GM12891 (cell line): Measurements from ENCODE around the gene HEXB.
"Not testable (repeated sequence)": the region's sequence is repeated elsewhere in the genome, so short reads cannot be mapped to it uniquely, and the experiment has no call there.

ENCODE experiments used
- DNase-seq: peaks from one replicate; pipeline ENCODE4 v3.0.0; 2011; ENCODE audit warnings: low spot score; ENCODE audit not compliant: insufficient read length
- FAIRE-seq: peaks from 2 replicates; lab custom pipeline; 2011; peaks lifted over from hg19 to GRCh38; lab: Jason Lieb, UNC
- PAX5 ChIP-seq: IDR thresholded peaks from 2 replicates; pipeline ENCODE4 v1.6.1; 2011; ENCODE audit warnings: low read length, moderate library complexity, mild to moderate bottlenecking; ENCODE audit not compliant: insufficient read depth, severe bottlenecking
- POLR2A ChIP-seq: IDR thresholded peaks from 2 replicates; pipeline ENCODE4 v1.6.1; 2011; ENCODE audit warnings: low read depth, low read length, control low read depth
- POLR2AphosphoS5 ChIP-seq: IDR thresholded peaks from 2 replicates; pipeline ENCODE4 v1.6.1; 2011; ENCODE audit warnings: low read depth, low read length, control low read depth
- POU2F2 ChIP-seq: IDR thresholded peaks from 2 replicates; pipeline ENCODE4 v1.6.1; 2011; ENCODE audit warnings: low read depth, mild to moderate bottlenecking, control low read depth, low read length, moderate library complexity
- SPI1 ChIP-seq: IDR thresholded peaks from 2 replicates; pipeline ENCODE4 v1.6.1; 2011; ENCODE audit warnings: low read depth, low read length, control low read depth
- TAF1 ChIP-seq: IDR thresholded peaks from 2 replicates; pipeline ENCODE4 v1.6.1; 2011; ENCODE audit warnings: low read depth, low read length, control low read depth

HEXB gene

DNA sequence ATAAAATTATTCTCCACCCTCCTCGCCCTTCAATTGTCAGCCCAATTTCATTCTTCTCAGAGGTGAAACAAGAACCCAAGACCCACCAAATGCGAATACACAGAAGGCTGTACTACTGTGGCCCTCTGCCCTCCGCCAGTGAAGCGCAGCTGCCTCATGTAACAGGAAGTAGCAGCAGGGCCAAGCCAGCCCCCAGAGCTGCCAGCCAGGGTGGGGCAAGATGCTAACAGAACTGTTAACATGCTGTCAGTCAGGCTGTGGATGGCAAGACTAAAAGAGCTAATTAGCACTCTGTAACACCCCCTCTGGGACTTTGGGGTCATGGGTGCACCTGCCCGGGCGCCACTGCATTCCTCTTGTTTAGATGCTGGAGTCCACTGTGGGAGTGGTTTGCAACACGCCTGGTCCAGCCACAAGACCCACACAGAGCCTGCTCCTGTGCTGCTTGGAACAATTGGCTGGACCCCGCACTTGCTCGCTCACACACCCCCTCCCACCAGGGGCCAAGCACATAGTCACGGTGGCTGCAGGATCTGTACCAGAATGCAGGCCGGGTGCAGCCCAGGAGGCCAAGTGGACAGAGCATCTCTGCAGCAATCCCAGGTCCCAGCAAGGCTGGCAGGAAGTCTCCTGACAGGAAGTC, 14.5 kb upstream of the HEXB start:
- TF ChIP-seq PAX5 (no peak), POU2F2 (no peak), TAF1 (no peak), POLR2AphosphoS5 (no peak), SPI1 (no peak), POLR2A (no peak)

DNA sequence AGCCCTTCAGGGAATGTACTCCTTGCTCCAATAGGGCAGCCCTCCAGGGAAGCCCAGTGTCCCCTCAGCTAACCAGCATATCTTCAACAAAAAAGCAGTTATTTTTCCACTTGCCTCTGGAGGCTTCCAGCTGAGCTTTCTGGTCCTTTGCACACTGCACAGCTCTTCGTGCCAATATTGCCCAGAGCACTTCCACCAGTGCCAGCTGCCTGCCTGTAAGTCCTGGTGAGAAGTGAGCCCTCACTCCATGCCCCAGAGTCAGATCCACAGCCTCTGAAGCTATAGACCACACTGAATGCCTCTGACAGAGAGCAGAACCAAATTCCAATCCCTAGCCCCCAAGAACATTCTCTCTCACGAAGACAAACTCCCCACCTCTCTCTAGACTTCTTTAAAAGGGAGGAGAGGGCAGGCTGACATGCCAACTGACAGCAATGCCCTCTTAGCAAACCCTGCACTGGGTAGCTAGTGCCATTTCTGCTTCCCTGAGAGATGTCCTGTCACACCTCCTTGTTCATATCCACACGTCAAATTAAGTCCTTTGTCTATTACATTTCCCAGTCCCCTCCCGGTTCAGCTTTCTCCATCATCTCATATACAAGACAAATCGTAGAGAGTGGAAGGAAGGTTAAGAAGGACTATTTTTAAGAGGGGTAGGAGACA, 12.7 kb upstream of the HEXB start:
- no peak for FAIRE-seq
- no peak for TF ChIP-seq POLR2A
- no peak for TF ChIP-seq PAX5
- TF ChIP-seq POU2F2, result no peak
- no peak for TF ChIP-seq SPI1
- TF ChIP-seq POLR2AphosphoS5, result no peak
- TF ChIP-seq TAF1, result no peak
- DNase-seq, result no peak

More for the DNA sequence above, 14.5 kb upstream of the HEXB start:
- no peak for FAIRE-seq
- DNase-seq, result no peak

DNA sequence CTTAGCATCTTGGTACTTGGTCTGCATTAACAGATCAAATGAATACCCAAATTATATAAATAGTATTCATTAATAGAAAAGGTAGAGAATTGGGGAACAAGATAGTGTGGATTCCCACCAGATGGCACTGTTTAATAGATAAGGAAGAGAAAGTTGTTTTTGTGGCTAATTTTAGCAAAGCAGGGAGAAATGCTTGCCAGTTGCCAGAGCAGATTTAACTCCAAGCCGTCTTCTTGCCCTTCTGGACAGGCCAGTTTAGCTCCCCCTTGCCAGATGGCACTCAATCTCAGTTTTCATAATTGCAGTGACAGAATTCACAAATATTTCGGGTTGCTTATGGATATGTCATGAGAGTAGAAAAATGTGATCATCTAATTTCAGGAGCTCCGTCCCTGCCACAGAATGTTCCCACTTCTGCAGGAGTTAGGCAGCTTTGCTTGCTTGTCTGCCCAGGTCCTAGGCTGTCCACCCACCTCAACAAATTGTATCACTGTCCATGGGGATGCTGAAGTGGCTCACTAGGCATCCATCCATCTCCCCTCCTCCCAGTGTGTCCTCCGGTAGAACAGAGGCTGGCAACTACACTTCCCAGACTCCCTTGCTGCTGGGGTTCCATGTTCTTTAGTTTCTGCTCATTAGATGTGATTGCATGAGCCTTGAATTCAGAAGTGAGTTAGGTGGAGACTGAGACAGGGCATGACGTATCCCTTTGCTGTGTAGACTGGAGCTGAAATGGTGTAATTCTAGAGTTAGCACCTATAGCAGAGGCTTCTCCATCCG, 11.8 kb upstream of the HEXB start:
- TF ChIP-seq POLR2A, result no peak
- TF ChIP-seq PAX5, result no peak
- TF ChIP-seq TAF1, result no peak
- TF ChIP-seq POLR2AphosphoS5, result no peak
- TF ChIP-seq SPI1, result no peak
- no peak for TF ChIP-seq POU2F2
- FAIRE-seq (peak; percentile 20), DNase-seq (no peak)

DNA sequence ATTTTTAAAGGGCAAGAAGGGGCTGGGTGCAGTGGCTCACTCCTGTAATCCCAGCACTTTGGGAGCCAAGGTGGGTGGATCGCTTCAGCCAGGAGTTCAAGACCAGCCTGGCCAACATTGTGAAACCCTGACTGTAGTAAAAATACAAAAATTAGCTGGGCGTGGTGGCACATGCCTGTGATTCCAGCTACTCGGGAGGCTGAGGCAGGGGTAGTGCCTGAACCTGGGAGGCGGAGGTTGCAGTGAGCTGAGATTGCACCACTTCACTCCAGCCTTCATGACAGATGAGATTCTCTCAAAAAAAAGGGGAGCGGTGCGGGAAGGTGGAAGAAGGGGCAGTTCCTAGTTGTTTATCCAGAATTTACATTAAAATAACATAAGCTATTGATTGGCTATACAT, 8.6 kb upstream of the HEXB start:
- FAIRE-seq, DNase-seq: not testable (repeated sequence)

DNA sequence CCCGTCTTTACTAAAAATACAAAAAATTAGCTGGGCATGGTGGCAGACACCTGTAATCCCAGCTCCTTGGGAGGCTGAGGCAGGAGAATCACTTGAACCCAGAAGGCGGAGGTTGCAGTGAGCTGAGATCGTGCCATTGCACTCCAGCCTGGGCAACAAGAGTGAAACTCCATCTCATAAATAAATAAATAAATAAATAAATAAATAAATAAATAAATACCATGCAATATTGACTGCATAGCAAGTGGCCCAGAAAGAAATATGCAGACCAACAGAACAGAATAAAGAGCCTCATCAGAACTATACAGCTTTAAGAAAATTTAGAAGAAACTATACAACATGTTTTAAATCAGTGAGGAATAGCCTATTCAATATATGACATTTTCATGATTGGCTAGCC, 6.9 kb upstream of the HEXB start:
- DNase-seq, FAIRE-seq: not testable (repeated sequence)

DNA sequence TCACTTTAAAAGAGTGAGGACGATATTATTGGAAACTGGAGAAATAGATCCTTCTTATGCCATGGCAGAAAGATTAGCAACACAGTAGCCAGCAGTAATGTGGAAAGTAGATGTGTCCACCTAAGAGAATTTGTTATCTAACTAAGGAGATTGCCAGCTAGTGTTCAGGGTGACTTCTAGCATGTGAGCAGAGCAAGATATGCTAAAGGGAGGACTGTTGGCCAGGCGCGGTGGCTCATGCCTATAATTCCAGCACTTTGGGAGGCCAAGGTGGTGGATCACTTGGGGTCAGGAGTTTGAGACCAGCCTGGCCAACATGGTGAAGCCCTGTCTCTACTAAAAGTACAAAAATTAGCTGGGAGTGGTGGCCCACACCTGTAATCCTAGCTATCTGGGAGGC, 5.7 kb upstream of the HEXB start:
- FAIRE-seq, DNase-seq: not testable (repeated sequence)

DNA sequence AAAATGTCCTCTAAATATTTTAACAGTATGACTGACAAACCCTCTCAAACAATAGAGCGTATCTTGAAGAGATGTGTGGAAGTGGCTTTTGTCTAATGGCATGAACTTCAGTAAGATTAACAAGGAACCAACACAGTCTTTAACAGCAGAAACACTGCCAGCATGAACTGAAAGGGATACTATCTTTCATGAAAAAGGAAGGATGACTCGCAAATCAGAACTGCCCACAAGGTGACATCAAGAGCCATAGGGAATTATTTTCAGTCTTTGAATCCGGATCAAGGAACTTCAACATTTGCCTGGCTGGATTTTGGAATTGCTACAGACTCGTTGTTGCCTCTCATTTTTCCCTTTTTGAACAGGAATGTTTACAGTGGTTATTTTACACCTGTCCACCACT, 5.1 kb upstream of the HEXB start:
- TF ChIP-seq PAX5 (no peak), TAF1 (no peak), POLR2A (no peak), SPI1 (no peak), POLR2AphosphoS5 (no peak), POU2F2 (no peak)
- FAIRE-seq, result no peak
- no peak for DNase-seq

DNA sequence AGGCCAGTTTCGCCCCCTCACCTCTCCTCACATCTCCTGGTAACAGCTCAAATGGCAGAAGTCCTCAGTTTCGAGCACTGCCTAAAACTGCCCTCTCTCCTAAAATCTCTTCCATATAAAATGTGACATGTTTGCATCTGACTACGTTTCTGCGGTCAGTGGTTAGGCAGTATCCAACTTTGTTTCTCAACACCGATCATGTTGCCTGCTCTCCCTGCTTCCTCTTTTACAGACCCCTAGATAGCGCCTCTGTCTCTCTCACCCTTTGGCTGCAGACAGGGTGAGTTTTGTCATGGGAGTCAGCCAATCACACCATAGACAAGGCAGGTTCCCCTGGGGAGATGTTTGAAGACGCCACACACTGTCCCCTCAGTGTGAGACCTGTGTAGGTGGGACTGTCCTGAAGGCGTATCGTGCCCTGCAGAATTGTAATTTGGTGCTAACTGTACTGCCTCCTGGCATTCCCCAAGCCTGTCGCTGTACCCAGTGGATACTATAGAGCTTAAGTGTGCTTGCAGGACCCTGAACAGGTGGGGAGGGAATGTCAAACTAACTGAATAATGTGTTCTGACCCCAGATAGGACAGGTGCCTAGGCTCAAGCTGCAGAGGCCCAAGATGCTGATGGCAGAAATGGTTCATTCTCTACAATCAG, 1.1 kb downstream of the HEXB start:
- DNase-seq (peak; percentile 28), FAIRE-seq (peak; percentile 62)
- no peak for TF ChIP-seq TAF1
- peak; percentile 83 for TF ChIP-seq SPI1

DNA sequence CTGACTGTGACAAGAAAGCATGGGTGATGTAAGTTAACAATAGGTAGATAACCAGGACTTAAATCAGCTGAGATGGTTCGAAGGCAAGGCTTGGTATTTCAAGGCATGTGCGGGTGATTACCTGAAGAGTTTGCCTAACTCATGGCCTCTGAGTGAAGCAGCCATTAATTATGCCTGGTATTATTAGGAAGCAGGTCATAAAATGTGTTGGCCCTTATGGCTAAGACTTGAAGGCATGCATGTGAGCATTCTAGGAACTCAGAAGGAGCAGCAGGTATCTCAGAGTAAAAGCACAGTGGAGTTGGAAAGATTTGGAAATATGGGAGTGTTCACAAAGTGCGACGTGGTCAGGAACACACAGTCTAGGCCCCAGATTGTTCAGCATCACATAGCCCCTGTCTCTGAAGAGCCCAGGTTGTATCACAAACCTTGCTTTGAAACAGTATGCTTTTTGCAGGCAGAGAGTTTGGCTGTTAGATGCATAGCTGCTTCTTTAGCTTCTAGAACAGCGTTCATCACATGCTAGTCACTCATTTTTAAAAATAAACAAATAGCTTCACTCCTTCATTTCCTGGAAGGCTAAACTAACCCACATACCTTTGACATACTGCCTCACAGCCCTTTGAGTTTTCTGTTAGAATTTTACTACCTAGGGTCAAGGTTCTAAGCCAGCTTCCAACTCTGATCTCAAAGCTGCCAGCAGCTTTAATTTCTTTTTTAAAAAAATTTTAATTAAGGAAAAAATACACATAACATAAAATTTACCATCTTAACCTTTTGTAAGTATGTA, 2.1 kb downstream of the HEXB start:
- no peak for DNase-seq
- FAIRE-seq, result peak; percentile 51
- TF ChIP-seq PAX5, result no peak
- TF ChIP-seq POLR2A, result no peak
- no peak for TF ChIP-seq POU2F2

DNA sequence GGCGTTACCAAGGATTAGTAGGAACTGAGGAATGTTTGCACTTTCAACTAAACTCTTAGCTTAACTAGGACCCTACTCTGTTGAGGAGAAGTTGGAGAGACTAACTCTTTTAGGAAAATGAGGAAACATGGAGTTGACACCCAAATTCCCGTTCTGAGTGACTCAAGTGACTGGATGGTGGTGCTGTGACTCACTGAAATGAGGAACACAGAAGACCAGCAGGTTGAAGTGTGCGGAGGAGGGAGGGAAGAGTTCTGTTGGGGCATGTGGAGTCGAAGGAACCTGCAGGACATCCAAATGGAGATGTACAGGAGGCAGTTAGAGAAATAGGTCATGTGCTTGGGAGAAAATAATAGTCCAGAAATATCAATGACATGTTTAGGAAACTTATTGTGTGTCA, 8.2 kb downstream of the HEXB start:
- DNase-seq, result no peak
- no peak for FAIRE-seq
- TF ChIP-seq POU2F2 (no peak), TAF1 (no peak), POLR2A (no peak), POLR2AphosphoS5 (no peak), PAX5 (no peak), SPI1 (no peak)
